WERI-Rb-1 (cell line): ENCODE data around the gene TMEM245.

Source experiments
- DNase-seq: peaks from one replicate; pipeline ENCODE4 v3.0.0-alpha.2; 2020
- H3K27ac ChIP-seq: fragments of 250-450 bp; sonication (Bioruptor Pico); 2 replicates; pipeline ENCODE4 v1.5.1; 2020; ENCODE audit warnings: mild to moderate bottlenecking, moderate library complexity
- H3K27me3 ChIP-seq: fragments of 250-450 bp; sonication (Bioruptor Pico); 2 replicates; pipeline ENCODE4 v1.5.1; 2021; ENCODE audit warnings: mild to moderate bottlenecking, low read depth, moderate library complexity; ENCODE audit not compliant: insufficient read depth, severe bottlenecking
- H3K36me3 ChIP-seq: fragments of 250-450 bp; sonication (Bioruptor Pico); 2 replicates; pipeline ENCODE4 v1.5.1; 2020; ENCODE audit warnings: mild to moderate bottlenecking, moderate library complexity
- H3K4me3 ChIP-seq: 2 replicates; pipeline ENCODE4 v1.5.1; 2011; ENCODE audit warnings: low read depth, mild to moderate bottlenecking, control low read depth, low read length
- H3K9me3 ChIP-seq: fragments of 250-450 bp; sonication (Bioruptor Pico); 2 replicates; pipeline ENCODE4 v1.5.1; 2021; ENCODE audit warnings: mild to moderate bottlenecking, moderate library complexity; ENCODE audit not compliant: severe bottlenecking
- TF ChIP-seq, protein P1 (sequence below): IDR thresholded peaks from 2 replicates; pipeline ENCODE4 v1.5.1; 2011; ENCODE audit warnings: low read depth, mild to moderate bottlenecking, control low read depth, inconsistent platforms, low read length

Gene TMEM245

DNA sequence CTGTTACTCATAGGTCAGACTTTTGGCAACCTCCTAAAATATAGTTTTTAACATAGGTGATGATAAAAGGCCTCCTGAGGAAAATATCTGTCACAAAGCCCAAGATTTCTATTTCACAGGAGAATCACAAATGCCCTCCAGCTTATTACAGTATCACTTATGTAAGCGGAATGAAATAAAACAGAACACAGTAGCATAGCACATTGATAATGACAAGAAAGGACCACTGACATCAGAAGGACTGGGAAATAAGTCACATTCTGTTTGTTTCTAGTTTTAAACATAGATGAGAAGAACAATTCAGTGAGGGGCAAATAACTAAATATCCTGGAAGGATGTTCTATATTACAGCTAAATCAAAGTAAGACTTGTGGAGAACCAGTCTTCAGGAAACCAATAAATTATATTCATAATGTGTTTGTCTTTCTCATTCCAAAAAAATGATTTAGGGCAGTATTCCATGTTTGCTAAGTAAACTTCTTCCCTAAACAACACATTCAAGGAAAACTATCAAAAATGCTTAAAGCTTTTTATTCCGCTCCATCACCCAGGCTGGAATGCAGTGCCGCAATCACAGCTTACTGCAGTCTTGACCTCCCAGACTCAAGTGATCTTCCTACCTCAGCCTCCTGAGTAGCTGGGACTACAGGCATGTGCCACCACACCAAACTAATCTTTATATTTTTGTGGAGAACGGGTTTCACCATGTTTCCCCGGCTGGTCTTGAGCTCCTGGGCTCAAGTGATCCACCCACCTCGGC, 85.6 kb downstream of the TMEM245 start:
- Histone ChIP-seq H3K27me3 (no peaks in the 10 kb centered on the region), H3K27ac (no peak overlapping the region), H3K4me3 (no peak overlapping the region), H3K36me3 (peaks cover 58% of the 10 kb centered on the region), H3K9me3 (no peaks in the 10 kb centered on the region)
- no peak for DNase-seq
- TF ChIP-seq, protein P1, sequence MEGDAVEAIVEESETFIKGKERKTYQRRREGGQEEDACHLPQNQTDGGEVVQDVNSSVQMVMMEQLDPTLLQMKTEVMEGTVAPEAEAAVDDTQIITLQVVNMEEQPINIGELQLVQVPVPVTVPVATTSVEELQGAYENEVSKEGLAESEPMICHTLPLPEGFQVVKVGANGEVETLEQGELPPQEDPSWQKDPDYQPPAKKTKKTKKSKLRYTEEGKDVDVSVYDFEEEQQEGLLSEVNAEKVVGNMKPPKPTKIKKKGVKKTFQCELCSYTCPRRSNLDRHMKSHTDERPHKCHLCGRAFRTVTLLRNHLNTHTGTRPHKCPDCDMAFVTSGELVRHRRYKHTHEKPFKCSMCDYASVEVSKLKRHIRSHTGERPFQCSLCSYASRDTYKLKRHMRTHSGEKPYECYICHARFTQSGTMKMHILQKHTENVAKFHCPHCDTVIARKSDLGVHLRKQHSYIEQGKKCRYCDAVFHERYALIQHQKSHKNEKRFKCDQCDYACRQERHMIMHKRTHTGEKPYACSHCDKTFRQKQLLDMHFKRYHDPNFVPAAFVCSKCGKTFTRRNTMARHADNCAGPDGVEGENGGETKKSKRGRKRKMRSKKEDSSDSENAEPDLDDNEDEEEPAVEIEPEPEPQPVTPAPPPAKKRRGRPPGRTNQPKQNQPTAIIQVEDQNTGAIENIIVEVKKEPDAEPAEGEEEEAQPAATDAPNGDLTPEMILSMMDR: no peak

DNA sequence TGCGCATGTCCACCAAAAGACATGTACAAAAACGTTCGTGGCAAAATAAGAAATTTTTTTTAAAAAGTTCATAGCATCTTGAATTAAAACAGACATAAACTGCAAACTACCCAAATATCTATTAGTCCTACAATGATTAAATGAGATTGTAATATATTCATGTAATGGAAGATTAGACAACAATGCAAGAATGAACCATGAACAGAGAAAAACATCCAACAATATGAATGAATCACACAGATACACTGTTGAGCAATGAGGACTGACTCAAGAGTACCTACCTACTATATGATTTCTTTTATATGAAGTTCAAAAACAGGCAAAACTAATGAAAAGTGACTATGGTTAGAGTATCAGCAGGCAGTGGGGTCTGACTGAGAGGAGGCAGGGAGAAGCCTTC, 88.5 kb downstream of the TMEM245 start:
- Histone ChIP-seq H3K36me3 (peaks cover 48% of the 10 kb centered on the region), H3K9me3 (no peaks in the 10 kb centered on the region), H3K4me3 (no peak overlapping the region), H3K27ac (no peak overlapping the region), H3K27me3 (no peaks in the 10 kb centered on the region)
- DNase-seq: no peak
- TF ChIP-seq, protein P1: no peak

DNA sequence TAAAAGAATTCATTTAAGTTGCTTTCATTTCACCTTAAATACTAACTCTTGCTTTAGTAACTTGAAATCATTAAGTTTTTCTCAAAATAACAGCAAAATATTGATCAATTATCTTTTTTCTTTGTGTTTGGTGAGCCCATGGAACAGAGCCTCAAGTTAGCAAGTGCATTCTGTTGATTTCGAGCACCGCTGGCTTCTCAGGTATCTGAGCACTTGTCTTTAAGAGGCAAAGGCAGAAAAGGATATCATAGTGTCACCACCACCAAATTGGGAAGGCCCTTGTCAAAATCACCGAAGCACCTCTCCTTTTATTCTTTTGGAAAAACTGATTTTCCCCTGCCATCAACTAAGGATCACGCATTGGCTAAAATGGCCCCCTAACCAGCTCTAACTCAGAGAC, 89.3 kb downstream of the TMEM245 start:
- Histone ChIP-seq H3K27me3 (no peaks in the 10 kb centered on the region), H3K36me3 (peaks cover 42% of the 10 kb centered on the region), H3K9me3 (no peaks in the 10 kb centered on the region), H3K4me3 (no peak overlapping the region), H3K27ac (no peak overlapping the region)
- TF ChIP-seq, protein P1: no peak
- no peak for DNase-seq

DNA sequence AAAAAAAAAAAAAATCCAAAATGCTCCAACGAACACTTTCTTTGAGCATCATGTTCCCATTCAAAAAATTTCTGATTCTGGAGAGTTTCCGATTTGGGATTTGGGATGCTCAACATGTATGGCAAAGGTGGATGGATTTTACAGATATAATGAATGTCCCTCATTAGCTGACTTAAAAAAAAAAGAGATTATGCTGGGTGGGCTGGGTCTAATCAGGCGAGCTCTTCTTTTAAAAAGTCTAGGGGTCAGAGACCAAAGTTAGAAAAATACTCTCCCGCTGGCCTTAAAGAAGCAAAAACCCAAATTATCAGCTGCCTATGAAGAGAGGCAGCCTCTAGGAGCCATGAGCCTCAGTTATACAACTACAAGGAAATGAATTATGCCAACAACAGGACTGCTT, 91.3 kb downstream of the TMEM245 start:
- DNase-seq: no peak
- peaks cover 33% of the 10 kb centered on the region for H3K36me3 ChIP-seq
- H3K27me3 ChIP-seq: no peaks in the 10 kb centered on the region
- H3K4me3 ChIP-seq: no peak overlapping the region
- TF ChIP-seq, protein P1: no peak
- H3K27ac ChIP-seq: no peak overlapping the region
- no peaks in the 10 kb centered on the region for H3K9me3 ChIP-seq

DNA sequence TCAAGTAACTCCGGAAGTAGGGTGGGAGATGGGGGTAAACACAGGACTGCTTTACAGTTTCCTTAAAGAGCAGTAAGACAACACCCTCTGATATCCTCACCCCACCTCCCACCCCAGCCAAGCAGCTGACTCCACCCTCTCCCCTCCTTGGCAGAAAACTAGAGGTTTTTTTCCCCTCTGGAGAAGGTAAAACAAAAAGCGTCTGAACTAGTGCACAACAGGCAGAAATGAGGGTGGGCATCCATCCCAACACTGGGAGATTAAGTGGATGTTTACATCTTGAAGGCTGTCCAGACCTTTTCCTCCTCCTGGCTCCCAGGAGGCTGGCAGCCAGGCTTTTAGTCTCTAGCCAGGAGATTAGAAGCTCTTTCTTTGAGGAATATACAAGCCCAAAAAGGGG, 92.6 kb downstream of the TMEM245 start:
- Histone ChIP-seq H3K36me3 (peaks cover 21% of the 10 kb centered on the region), H3K27me3 (no peaks in the 10 kb centered on the region), H3K27ac (peak overlapping the region; percentile 71), H3K4me3 (no peak overlapping the region), H3K9me3 (no peaks in the 10 kb centered on the region)
- TF ChIP-seq, protein P1: no peak
- DNase-seq: peak; percentile 19

DNA sequence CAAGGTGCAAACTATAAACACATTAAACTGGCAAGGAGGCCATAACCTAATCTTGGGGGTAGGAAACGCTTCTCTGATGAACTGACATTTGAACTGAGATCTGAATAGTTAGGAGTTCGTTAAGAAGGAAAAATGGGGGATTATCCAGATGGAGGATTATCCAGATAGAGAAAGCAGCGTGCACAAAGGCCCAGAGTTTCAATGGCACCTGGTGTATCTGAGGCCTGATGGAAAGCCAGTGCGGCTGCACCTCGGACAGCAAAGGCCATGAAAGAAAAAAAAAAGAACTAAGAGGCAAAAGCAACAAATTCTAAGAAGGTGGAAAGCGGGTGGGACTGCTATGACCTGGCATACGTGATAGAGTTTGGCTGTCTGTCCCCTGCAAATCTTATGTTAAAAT, 93.4 kb downstream of the TMEM245 start:
- peak; percentile 72 for DNase-seq
- Histone ChIP-seq H3K27me3 (no peaks in the 10 kb centered on the region), H3K36me3 (peaks cover 17% of the 10 kb centered on the region), H3K4me3 (no peak overlapping the region), H3K27ac (peak overlapping the region; percentile 71), H3K9me3 (no peaks in the 10 kb centered on the region)
- TF ChIP-seq, protein P1: no peak
